NCI-H146 (cell line): ENCODE results near the gene GTF2F2.
A peak's percentile ranks its signal among the peaks of the same experiment; 100 is the strongest.
"Not testable (repeated sequence)": the region's sequence is repeated elsewhere in the genome, so short reads cannot be mapped to it uniquely, and the experiment has no call there.

Source experiments
- DNase-seq: peaks from one replicate; lab custom pipeline; 2025; lab: John Stamatoyannopoulos, UW

Gene GTF2F2

GRCh38 chr13:45178349-45179162 is 58.2 kb downstream of the GTF2F2 start:
- DNase-seq, result no peak

DNA sequence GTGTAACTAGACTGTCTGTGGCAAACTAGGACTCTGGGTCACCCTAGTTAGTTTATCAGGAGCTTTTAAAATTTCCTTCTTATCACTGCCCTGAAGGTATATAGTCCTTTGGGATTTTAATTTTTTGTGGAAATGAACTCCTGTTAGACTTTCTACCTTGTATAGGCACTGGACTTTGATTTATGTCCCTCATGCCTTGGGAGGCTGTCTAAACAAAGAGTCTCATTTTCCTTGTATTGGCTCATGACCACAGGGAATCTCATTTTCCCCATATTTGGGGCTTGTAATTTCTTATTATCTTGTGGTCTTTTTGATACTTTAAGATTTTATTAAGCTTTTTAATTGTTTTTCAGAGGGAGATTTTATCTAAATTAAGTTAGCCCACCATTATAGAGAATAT is 59.1 kb downstream of the GTF2F2 start:
- peak; percentile 13 for DNase-seq

DNA sequence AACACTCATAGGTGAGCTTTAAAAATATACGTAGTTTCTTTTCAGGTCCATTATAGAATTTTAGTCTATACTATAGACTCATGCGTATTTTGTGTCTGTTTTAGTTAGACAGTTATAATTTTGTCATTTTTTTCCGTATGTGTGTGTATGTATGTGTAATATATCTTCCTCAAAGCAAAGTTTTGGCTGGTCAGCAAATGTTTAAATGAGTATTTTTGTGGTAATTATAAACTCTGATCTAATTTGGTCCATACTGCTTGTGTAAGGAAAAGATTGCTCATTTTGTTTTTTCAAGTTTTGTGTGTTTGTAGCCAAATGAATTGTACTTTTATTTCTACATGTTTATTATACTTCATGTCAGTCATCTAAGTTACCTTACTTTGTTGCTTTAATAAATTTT is 60.0 kb downstream of the GTF2F2 start:
- DNase-seq, result no peak

GRCh38 chr13:45180713-45181601 is 60.6 kb downstream of the GTF2F2 start:
- no peak for DNase-seq

DNA sequence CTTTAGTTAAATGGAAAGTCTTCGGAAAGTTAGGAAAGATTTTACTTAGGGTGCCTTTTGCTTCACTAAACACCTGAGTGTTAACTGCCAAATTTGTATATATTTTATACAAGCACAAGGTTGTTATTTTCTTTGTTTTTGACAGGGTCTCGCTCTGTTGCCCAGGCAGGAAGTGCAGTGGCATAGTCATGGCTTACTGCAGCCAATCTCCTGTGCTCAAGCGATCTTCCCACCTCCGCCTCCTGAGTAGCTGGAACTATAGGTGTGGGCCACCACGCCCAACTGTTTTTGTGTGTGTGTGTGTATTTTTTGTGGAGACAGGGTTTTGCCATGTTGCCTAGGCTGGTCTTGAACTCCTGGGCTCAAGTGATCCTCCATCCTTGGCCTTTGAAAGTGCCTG is 64.4 kb downstream of the GTF2F2 start:
- no peak for DNase-seq

DNA sequence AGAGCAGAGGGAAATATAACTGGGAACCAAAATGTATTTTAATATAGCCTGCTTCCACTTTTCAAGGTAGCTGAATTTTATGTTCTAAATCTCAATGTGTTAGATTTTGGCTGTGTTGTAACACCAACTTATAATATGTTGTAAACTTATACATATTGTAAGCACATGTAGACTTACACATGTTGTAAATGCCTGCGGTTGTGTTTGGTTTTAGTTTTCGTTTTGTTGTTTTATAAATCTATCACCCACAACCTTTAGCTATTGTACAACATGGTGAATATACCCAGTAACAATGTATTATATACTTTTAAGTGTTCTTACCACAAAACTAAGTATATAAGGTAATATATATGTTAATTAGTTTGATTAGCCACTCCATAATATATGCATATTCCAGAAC is 65.0 kb downstream of the GTF2F2 start:
- no peak for DNase-seq

DNA sequence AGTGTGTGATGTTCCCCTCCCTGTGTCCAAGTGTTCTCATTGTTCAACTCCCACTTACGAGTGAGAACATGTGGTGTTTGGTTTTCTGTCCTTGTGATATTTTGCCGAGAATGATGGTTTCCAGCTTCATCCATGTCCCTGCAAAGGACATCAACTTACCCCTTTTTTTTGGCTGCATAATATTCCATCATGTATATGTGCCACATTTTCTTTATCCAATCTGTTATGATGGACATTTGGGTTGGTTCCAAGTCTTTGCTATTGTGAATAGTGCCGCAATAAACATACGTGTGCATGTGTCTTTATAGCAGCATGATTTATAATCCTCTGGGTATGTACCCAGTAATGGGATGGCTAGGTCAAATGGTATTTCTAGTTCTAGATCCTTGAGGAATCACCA is 68.8 kb downstream of the GTF2F2 start:
- not testable (repeated sequence) for DNase-seq

GRCh38 chr13:45189511-45189910 is 69.2 kb downstream of the GTF2F2 start:
- not testable (repeated sequence) for DNase-seq

GRCh38 chr13:45191874-45192273 is 71.6 kb downstream of the GTF2F2 start:
- DNase-seq, result no peak

DNA sequence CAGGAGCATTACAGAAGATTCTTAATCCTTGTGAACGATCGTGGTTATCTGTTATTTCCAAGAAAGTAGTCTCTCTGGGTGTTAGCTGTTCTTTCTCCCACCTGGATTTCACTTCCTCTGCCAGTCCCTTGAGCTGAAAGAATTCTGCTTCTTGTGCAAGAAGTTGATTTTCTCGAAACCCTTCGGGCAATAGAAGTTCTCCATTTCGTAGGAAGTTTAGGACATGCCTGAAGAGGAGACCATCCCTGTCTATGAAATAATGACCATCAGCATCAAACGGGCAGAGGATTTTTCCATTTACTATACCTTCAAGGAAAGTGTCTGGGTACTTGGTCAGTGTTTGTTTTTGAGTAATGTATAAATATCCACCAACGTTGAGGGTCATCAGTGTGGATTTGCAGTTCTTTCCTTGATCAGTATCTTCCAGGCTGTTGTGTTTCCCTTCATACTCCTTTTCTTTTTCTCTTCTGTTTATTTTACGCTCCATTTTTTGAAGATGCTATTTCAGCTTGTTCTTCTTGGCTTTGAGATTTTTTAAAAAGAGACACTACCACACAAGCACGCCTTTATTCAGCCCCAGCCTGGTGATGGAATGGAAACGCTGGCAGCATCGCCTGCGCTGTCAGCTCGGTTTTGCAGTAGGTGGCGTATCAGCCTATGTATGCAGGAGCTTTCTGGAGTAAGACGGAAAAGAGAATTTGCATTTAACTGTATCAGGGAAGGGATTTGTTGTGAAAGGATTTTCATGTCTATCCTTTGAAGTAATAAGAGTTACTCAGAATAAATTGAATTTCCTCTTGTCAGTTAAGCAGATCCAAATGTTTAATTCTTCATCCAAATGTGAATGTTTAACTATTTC is 74.0 kb downstream of the GTF2F2 start:
- no peak for DNase-seq

DNA sequence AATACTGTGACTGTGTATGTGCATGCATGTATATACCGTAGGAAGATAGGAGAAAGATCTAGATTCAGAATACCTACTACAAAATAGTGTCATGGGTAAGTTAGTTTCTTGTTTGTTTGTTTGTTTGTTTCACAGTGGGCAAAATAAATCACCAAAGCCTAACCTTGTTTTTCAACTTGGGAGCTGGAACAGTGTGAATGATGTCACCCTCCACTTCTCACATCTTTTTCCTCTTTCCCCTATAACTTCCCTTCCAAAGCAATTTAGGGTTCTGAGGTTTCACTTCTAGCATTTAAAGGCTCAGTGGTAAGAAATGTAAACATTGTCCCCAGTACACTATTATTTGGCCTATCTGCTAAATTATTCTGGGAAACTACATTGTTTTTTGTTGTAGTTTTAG is 75.1 kb downstream of the GTF2F2 start:
- no peak for DNase-seq

- DNase-seq, result no peak
These were observed 75.8 kb downstream of the GTF2F2 start for GRCh38 chr13:45196096-45196495.

DNA sequence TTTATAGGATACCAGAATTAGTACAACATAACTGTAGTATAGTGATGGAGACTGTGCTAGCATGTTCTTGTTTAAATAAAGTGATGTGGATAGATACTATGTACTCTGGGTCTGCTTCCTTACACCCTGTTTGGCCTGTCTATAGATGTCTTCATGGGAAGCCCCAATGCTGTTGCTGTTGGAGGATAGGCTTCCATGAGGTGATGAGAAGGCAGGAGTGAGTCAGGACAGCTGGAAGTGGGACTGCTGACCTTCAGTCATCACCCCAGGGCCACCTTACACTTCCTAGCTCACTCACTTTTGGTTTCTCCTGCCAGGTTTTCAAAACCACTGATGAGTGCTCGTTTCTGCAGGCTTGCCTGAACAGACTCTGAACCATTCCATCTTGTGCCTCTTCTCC is 76.3 kb downstream of the GTF2F2 start:
- DNase-seq, result no peak

GRCh38 chr13:45198041-45198440 is 77.7 kb downstream of the GTF2F2 start:
- DNase-seq, result no peak

GRCh38 chr13:45198924-45199323 is 78.6 kb downstream of the GTF2F2 start:
- no peak for DNase-seq

DNA sequence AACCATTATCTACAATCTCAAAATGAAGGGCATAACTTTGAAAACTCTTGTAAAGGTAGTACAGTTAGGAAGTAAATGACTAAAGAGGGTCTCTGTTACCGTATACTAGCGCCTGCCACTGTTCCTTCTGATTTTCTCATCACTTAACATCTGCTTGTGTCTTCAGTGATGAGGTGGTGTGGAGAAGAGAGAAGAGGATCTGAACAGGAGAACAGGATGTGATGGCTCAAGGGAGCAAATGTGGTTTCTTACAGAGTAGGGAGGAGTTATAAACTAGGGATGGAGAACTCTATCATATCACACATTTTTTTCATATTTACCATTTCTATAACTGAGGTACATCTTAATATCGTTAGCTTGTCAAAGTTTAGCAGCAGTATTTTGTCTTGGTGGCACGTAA is 79.4 kb downstream of the GTF2F2 start:
- no peak for DNase-seq

DNA sequence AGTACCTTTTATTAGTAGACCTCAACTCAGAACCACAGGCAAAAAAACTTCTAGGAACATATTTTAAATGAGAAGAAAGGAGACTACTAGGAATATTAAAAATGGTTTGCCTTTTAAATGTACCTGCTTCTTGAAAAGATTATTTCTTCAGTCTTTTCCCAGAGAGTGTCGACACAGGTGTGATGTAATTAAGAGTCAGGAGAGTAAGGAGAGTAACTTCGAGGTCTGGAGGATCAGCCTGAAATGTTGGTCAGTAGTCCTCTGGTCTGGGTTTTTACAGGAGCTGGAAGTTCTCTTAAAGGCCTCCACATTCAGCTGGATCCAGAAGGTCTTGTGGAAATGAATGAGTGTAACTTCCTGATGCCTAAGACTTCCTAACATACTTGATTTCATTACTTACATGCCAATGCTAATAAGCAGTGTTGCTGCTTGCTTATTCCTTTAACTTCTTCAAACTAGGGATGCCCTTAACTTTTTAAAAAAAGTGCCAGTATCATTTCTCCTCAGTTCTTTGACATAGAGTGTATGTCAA is 80.5 kb downstream of the GTF2F2 start, which contains the start of gene KCTD4:
TSS of gene KCTD4 (minus strand) at position 345 of the 532 bp plus-strand sequence. CDS start 6,478 bp downstream, outside the sequence.
- no peak for DNase-seq

DNA sequence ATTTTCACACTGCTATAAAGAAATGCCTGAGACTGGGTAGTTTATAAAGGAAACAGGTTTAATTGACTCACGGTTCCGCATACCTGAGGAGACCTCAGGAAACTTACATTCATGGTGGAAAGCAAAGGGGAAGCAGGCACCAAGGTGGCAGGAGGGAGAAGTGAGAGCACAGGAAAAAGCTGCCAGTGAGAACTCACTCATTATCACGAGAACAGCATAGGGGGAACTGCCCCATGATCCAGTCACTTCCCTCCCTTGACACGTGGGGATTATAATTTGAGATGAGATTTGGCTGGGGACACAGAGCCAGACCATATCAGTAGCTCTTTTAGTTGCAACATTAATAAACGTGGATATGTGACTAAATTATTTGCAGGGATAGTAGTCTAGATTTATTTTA is 84.8 kb downstream of the GTF2F2 start:
- DNase-seq, result no peak

GRCh38 chr13:45206340-45206739 is 86.0 kb downstream of the GTF2F2 start:
- DNase-seq, result no peak

DNA sequence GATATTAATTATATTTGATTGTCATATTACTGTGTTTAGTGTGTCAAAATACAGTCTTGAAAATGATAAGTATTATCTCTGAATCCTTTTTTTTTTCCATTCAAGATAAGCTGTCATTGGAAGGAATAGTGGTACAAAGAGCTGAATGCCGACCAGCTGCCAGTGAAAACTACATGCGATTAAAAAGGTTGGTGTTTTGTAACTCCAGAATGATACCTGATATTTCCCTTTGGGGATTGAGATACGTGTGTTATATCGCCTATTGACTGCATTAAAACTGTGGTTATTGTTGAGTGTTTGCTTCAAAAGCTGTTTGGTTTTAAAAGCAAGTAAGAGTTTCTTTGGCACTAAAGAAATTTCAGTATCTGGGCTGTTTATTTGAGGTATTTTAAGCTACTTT is 87.0 kb downstream of the GTF2F2 start:
- no peak for DNase-seq

DNA sequence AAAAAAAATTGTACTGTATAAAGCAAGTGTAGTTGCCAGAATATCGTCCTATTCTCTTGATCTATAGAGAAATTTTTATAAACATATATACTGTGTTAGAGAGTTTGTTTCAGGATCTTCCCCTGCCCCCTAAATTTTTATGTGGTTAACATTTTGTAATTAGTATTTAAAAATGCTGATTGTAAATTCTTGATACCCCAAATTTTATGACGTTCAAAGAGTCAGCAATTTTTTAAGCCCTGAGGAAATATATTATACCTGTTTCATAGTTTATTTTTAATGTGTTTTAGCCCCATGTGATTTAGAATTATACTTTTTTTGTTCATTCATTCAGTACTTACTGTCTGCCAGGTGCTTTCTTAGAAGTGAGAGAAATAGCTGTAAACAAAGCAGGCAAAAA is 87.8 kb downstream of the GTF2F2 start:
- no peak for DNase-seq

DNA sequence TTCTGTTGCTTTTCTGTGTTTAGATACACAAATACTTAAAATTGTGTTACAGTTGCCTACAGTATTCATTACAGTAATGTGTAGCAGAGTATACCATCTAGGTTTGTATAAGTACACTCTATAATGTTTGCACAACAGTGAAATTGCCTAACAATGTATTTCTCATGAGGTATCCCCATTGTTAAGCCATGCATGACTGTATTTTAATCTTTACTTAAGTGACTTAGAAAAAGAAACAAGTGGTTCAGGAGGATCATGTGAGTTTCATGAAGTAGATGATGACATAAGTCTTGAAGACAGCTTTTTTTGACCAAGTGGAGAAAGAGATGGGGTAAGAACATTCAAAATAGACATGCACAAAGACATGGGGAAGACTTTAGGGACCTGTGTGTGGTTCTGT is 88.9 kb downstream of the GTF2F2 start:
- no peak for DNase-seq
